Activated naive CD4-positive, alpha-beta T cell treated with anti-CD3 and anti-CD28 coated beads, Interleukin-2, amount 50 U/mL, for 16 hours (primary cell): ENCODE data around the gene PPP4R1.

Experiments
- DNase-seq: peaks from one replicate; pipeline ENCODE4 v3.0.0-alpha.2; 2020

Gene PPP4R1

GRCh38 chr18:9587924-9588323, 26.4 kb downstream of the PPP4R1 start:
- no peak for DNase-seq

GRCh38 chr18:9586814-9587213, 27.5 kb downstream of the PPP4R1 start:
- no peak for DNase-seq

- no peak for DNase-seq
Observed at GRCh38 chr18:9581667-9582066, 32.7 kb downstream of the PPP4R1 start.

- DNase-seq: no peak
Observed at GRCh38 chr18:9578306-9578705, 36.1 kb downstream of the PPP4R1 start.

GRCh38 chr18:9577361-9577760, 37.0 kb downstream of the PPP4R1 start:
- no peak for DNase-seq

- DNase-seq: no peak
Observed at GRCh38 chr18:9575558-9575957, 38.8 kb downstream of the PPP4R1 start.

GRCh38 chr18:9574473-9575115, 39.8 kb downstream of the PPP4R1 start:
- no peak for DNase-seq

- no peak for DNase-seq
Observed at GRCh38 chr18:9571546-9571945, 42.8 kb downstream of the PPP4R1 start.

- DNase-seq: no peak
Observed at GRCh38 chr18:9570255-9570654, 44.1 kb downstream of the PPP4R1 start.

GRCh38 chr18:9569178-9569577, 45.2 kb downstream of the PPP4R1 start:
- DNase-seq: no peak

- no peak for DNase-seq
Observed at GRCh38 chr18:9568186-9568585, 46.2 kb downstream of the PPP4R1 start.

GRCh38 chr18:9565407-9565806, 49.0 kb downstream of the PPP4R1 start:
- no peak for DNase-seq

- DNase-seq: no peak
Observed at GRCh38 chr18:9563331-9563730, 51.0 kb downstream of the PPP4R1 start.

GRCh38 chr18:9562584-9562983, 51.8 kb downstream of the PPP4R1 start:
- DNase-seq: no peak

- DNase-seq: no peak
Observed at GRCh38 chr18:9561759-9562158, 52.6 kb downstream of the PPP4R1 start.

GRCh38 chr18:9559253-9559652, 55.1 kb downstream of the PPP4R1 start:
- DNase-seq: no peak

- DNase-seq: no peak
Observed at GRCh38 chr18:9558387-9559064, 55.8 kb downstream of the PPP4R1 start.

- DNase-seq: no peak
Observed at GRCh38 chr18:9557250-9557943, 57.0 kb downstream of the PPP4R1 start.

- no peak for DNase-seq
Observed at GRCh38 chr18:9552616-9553015, 61.7 kb downstream of the PPP4R1 start.

GRCh38 chr18:9552191-9552590, 62.2 kb downstream of the PPP4R1 start:
- DNase-seq: no peak

- no peak for DNase-seq
Observed at GRCh38 chr18:9550429-9550828, 63.9 kb downstream of the PPP4R1 start.

- DNase-seq: no peak
Observed at GRCh38 chr18:9549405-9549804, 65.0 kb downstream of the PPP4R1 start.

GRCh38 chr18:9547782-9548181, 66.6 kb downstream of the PPP4R1 start:
- no peak for DNase-seq

GRCh38 chr18:9546468-9546867, 67.9 kb downstream of the PPP4R1 start:
- no peak for DNase-seq
